IMR-90 (cell line): ENCODE measurements around the gene PTPN3. TPM values are rescaled to one million over a fixed set of nuclear protein-coding genes. Genes with fewer than 3 reads are reported as not detected.

Experiments used
- ATAC-seq: fragments of 200-7000 bp; cut with Tn5 transposase; 2 replicates; pipeline ENCODE4 v1.9.1; 2020; ENCODE audit warnings: low read depth, mild to moderate bottlenecking, moderate library complexity
- BruUV-seq: library from RNA; stranded (reverse); fragments of 400-500 nt; replicated peaks from 2 replicates; lab custom pipeline; 2021; lab: Mats Ljungman, UMichigan
- CTCF ChIA-PET: fragments of 300-600 bp; formaldehyde crosslinking; extraction: SDS; loops from one replicate; lab custom pipeline; 2021; ENCODE audit warnings: antibody characterized with exemption; lab: Yijun Ruan, JAX
- POLR2A ChIA-PET: fragments of 300-600 bp; sonication (Branson Sonifier 250); formaldehyde crosslinking; loops from one replicate; lab custom pipeline; 2022; ENCODE audit warnings: antibody characterized with exemption; ENCODE audit not compliant: unreplicated experiment; lab: Charles Lee
- DNase-seq: peaks from one replicate; pipeline ENCODE4 v3.0.0; 2013
- H2AFZ ChIP-seq: replicated peaks from 2 replicates; pipeline ENCODE3; 2013; ENCODE audit warnings: low read length, mild to moderate bottlenecking; ENCODE audit not compliant: poor library complexity
- H2AK5ac ChIP-seq: 2 replicates; pipeline ENCODE4 v1.6.1; 2013; ENCODE audit warnings: low read depth, low read length, inconsistent platforms
- H2AK9ac ChIP-seq: replicated peaks from 2 replicates; pipeline ENCODE3; 2013; ENCODE audit warnings: mild to moderate bottlenecking, low read depth, low read length, moderate library complexity; ENCODE audit not compliant: poor library complexity
- H2BK120ac ChIP-seq: 2 replicates; pipeline ENCODE4 v1.6.1; 2013; ENCODE audit warnings: low read depth, low read length, inconsistent platforms
- H2BK15ac ChIP-seq: 3 replicates; pipeline ENCODE4 v1.6.1; 2013; ENCODE audit warnings: low read depth, low read length, inconsistent platforms
- H2BK20ac ChIP-seq: 2 replicates; pipeline ENCODE4 v1.6.1; 2013; ENCODE audit warnings: low read depth, mild to moderate bottlenecking, inconsistent platforms, low read length, moderate library complexity
- H2BK5ac ChIP-seq: 2 replicates; pipeline ENCODE4 v1.6.1; 2013; ENCODE audit warnings: mild to moderate bottlenecking, low read depth, low read length, inconsistent platforms; ENCODE audit not compliant: poor library complexity, severe bottlenecking
- H3K14ac ChIP-seq: replicated peaks from 2 replicates; pipeline ENCODE4 v1.6.1; 2013; ENCODE audit warnings: low read depth, low read length, inconsistent platforms
- H3K18ac ChIP-seq: 2 replicates; pipeline ENCODE4 v1.6.1; 2013; ENCODE audit warnings: low read depth, low read length, control low read depth
- H3K23ac ChIP-seq: 2 replicates; pipeline ENCODE4 v1.6.1; 2013; ENCODE audit warnings: low read depth, low read length, inconsistent platforms
- H3K27ac ChIP-seq: 2 replicates; pipeline ENCODE4 v1.5.1; 2013; ENCODE audit warnings: mild to moderate bottlenecking, control low read depth, low read length; ENCODE audit not compliant: insufficient read depth
- H3K27me3 ChIP-seq: 2 replicates; pipeline ENCODE4 v1.6.1; 2013; ENCODE audit warnings: low read length; ENCODE audit not compliant: control insufficient read depth, insufficient read depth
- H3K36me3 ChIP-seq: 2 replicates; pipeline ENCODE4 v1.6.1; 2013; ENCODE audit warnings: low read length, mixed read lengths; ENCODE audit not compliant: control insufficient read depth, insufficient read depth
- H3K4ac ChIP-seq: 2 replicates; pipeline ENCODE4 v1.6.1; 2013; ENCODE audit warnings: low read depth, low read length, inconsistent platforms
- H3K4me1 ChIP-seq: 2 replicates; pipeline ENCODE4 v1.6.1; 2013; ENCODE audit warnings: low read length, mixed read lengths; ENCODE audit not compliant: control insufficient read depth, insufficient read depth
- H3K4me2 ChIP-seq: 2 replicates; pipeline ENCODE4 v1.6.1; 2013; ENCODE audit warnings: low read depth, mild to moderate bottlenecking, control low read depth, low read length, moderate library complexity
- H3K4me3 ChIP-seq: 2 replicates; pipeline ENCODE4 v1.5.1; 2013; ENCODE audit warnings: low read depth, mild to moderate bottlenecking, control low read depth, low read length, moderate library complexity; ENCODE audit not compliant: insufficient read depth
- H3K56ac ChIP-seq: 2 replicates; pipeline ENCODE4 v1.6.1; 2013; ENCODE audit warnings: low read length, inconsistent platforms; ENCODE audit not compliant: insufficient read depth; ENCODE audit errors: extremely low read depth
- H3K79me1 ChIP-seq, 2 experiments: 2 replicates each; pipeline ENCODE4 v1.6.1; 2013; ENCODE audit warnings: low read length in 2 of 2, inconsistent platforms in 1 of 2, low read depth in 1 of 2
- H3K9ac ChIP-seq: 2 replicates; pipeline ENCODE4 v1.6.1; 2013; ENCODE audit warnings: low read depth, low read length, control low read depth
- H3K9me1 ChIP-seq: 2 replicates; pipeline ENCODE4 v1.6.1; 2013; ENCODE audit warnings: low read length, inconsistent platforms; ENCODE audit not compliant: insufficient read depth
- H3K9me3 ChIP-seq: 2 replicates; pipeline ENCODE4 v1.6.1; 2013; ENCODE audit warnings: low read length; ENCODE audit not compliant: control insufficient read depth, insufficient read depth
- H4K20me1 ChIP-seq: 2 replicates; pipeline ENCODE4 v1.6.1; 2013; ENCODE audit warnings: low read length, inconsistent platforms; ENCODE audit not compliant: insufficient read depth
- H4K5ac ChIP-seq: 2 replicates; pipeline ENCODE4 v1.6.1; 2013; ENCODE audit warnings: mild to moderate bottlenecking, low read depth, low read length, control low read depth
- H4K8ac ChIP-seq, 2 experiments: 2 replicates each; pipeline ENCODE4 v1.6.1; 2013; ENCODE audit warnings: low read depth in 2 of 2, low read length in 2 of 2, control low read depth in 1 of 2, inconsistent platforms in 1 of 2
- H4K91ac ChIP-seq: 2 replicates; pipeline ENCODE4 v1.6.1; 2013; ENCODE audit warnings: low read depth, low read length, inconsistent platforms; ENCODE audit not compliant: insufficient read depth
- BHLHE40 ChIP-seq: fragments of 150-350 bp; IDR thresholded peaks from 2 replicates; pipeline ENCODE4 v1.6.1; 2016; ENCODE audit warnings: mild to moderate bottlenecking, low read depth, low read length
- CEBPB ChIP-seq: IDR thresholded peaks from 2 replicates; pipeline ENCODE4 v1.6.1; 2012; ENCODE audit warnings: low read depth, low read length, improper control_type of control experiment
- CHD1 ChIP-seq: IDR thresholded peaks from 2 replicates; pipeline ENCODE4 v1.6.1; 2012; ENCODE audit warnings: low read depth, low read length, improper control_type of control experiment
- CTCF ChIP-seq: conservative IDR thresholded peaks from 2 replicates; pipeline ENCODE4 v1.5.1; 2012; ENCODE audit warnings: mild to moderate bottlenecking, low read depth, low read length, improper control_type of control experiment
- FOS ChIP-seq: fragments of 150-350 bp; IDR thresholded peaks from 2 replicates; pipeline ENCODE4 v1.6.1; 2016; ENCODE audit warnings: low read depth, low read length
- MAFK ChIP-seq: IDR thresholded peaks from 2 replicates; pipeline ENCODE4 v1.6.1; 2012; ENCODE audit warnings: low read depth, low read length, improper control_type of control experiment
- MAZ ChIP-seq: IDR thresholded peaks from 2 replicates; pipeline ENCODE4 v1.6.1; 2012; ENCODE audit warnings: low read depth, mild to moderate bottlenecking, low read length, improper control_type of control experiment, moderate library complexity, borderline replicate concordance
- MXI1 ChIP-seq: IDR thresholded peaks from 2 replicates; pipeline ENCODE4 v1.6.1; 2012; ENCODE audit warnings: low read depth, mild to moderate bottlenecking, low read length, moderate library complexity, borderline replicate concordance
- NFE2L2 ChIP-seq: fragments of 150-350 bp; IDR thresholded peaks from 2 replicates; pipeline ENCODE4 v1.6.1; 2016; ENCODE audit warnings: low read depth, mild to moderate bottlenecking, low read length
- POLR2A ChIP-seq: IDR thresholded peaks from 2 replicates; pipeline ENCODE4 v1.6.1; 2012; ENCODE audit warnings: mild to moderate bottlenecking, low read depth, low read length
- RAD21 ChIP-seq: IDR thresholded peaks from 2 replicates; pipeline ENCODE4 v1.6.1; 2012; ENCODE audit warnings: low read length, improper control_type of control experiment
- RCOR1 ChIP-seq: IDR thresholded peaks from 2 replicates; pipeline ENCODE4 v1.6.1; 2012; ENCODE audit warnings: mild to moderate bottlenecking, low read length, improper control_type of control experiment; ENCODE audit not compliant: insufficient replicate concordance
- RFX5 ChIP-seq: IDR thresholded peaks from 2 replicates; pipeline ENCODE4 v1.8.0; 2012; ENCODE audit warnings: low read depth, mild to moderate bottlenecking, low read length, moderate library complexity
- SMC3 ChIP-seq: fragments of 150-350 bp; IDR thresholded peaks from 2 replicates; pipeline ENCODE4 v1.6.1; 2016; ENCODE audit warnings: low read depth, mild to moderate bottlenecking, antibody characterized with exemption, low read length, moderate library complexity
- USF2 ChIP-seq: fragments of 150-350 bp; IDR thresholded peaks from 2 replicates; pipeline ENCODE4 v1.6.1; 2017; ENCODE audit warnings: mild to moderate bottlenecking, antibody characterized with exemption, low read length, low read depth
- WGBS, 2 experiments: methylation state at CpG; one replicate each; pipeline versions ENCODE4 v1.1.5 to v1.1.7; 2013; ENCODE audit warnings: missing lambda C conversion rate in 2 of 2; ENCODE audit not compliant: insufficient read length in 1 of 2; ENCODE audit errors: extremely low coverage in 2 of 2; 5-methylcytosine and 5-hydroxymethylcytosine counted together
- dilution Hi-C: fragments of 300-500 bp; cut with HindIII; formaldehyde crosslinking; loops from one replicate; pipeline ENCODE4 v1.14.3; 2018; ENCODE audit warnings: low sequenced_read_pairs; ENCODE audit not compliant: unreplicated experiment
- in situ Hi-C: fragments of 300-500 bp; cut with MboI; formaldehyde crosslinking; loops from 3 replicates; pipeline ENCODE4 v1.14.3; 2019; ENCODE audit warnings: low sequenced_read_pairs, inconsistent platforms, mixed read lengths
- intact Hi-C: fragments of 100-400 bp; cut with micrococcal nuclease; formaldehyde crosslinking; loops from 2 replicates; pipeline ENCODE4 v1.10.0; 2022
- polyA plus RNA-seq, 3 experiments: library from polyadenylated mRNA; depleted of rRNA; stranded (reverse); fragments of >200 nt; gene quantifications; 2 replicates each; pipeline ENCODE4 v1.2.3, GENCODE V29; 2012; ENCODE audit warnings: low replicate concordance in 1 of 3
- total RNA-seq: library from RNA; depleted of rRNA; stranded (reverse); fragments of >200 nt; gene quantifications from 2 replicates; pipeline ENCODE4 v1.2.3, GENCODE V29; 2012
- TF ChIP-seq, protein P1 (sequence below): fragments of 150-350 bp; IDR thresholded peaks from 2 replicates; pipeline ENCODE4 v1.6.1; 2016; ENCODE audit warnings: low read depth, mild to moderate bottlenecking, low read length, moderate library complexity, borderline replicate concordance

Gene PTPN3
- total and polyA plus RNA-seq, 2 of the 4 experiments (the other 2 are of a cell fraction): 0.72 to 0.89 TPM

DNA sequence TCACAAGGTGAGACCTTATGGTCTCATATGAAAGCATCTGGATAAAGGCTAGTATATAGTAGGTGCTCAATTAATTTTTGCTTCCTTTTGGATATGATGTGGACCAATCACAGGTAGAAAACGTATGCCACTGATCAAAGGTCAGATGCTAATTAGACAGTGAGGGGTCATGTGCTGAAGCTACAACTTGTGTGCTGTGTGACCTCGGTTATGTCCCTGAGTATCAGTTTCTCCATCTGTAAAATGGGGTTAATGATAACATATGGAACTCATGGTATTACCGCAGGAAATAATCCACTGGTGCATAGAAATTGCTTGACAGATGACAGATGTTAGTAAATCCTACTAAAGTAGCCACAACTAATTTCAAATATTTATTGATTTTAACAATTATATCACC lies 62.0 kb downstream of the PTPN3 start:
- H4K5ac ChIP-seq: no peak overlapping the region
- ATAC-seq (no peak), DNase-seq (no peak)
- H3K14ac ChIP-seq: no peak overlapping the region
- BruUV-seq: no TSS peak
- H2BK120ac ChIP-seq: no peak overlapping the region
- H2AK9ac ChIP-seq: no peak overlapping the region
- no peaks in the 10 kb centered on the region for H3K36me3 ChIP-seq
- dilution Hi-C loops: no loop called here
- no peak overlapping the region for H2AFZ ChIP-seq
- no peaks in the 10 kb centered on the region for H4K20me1 ChIP-seq
- no peak overlapping the region for H2BK15ac ChIP-seq
- no peak overlapping the region for H2AK5ac ChIP-seq
- H3K9me3 ChIP-seq: no peaks in the 10 kb centered on the region
- H4K91ac ChIP-seq: no peak overlapping the region
- no peaks in the 10 kb centered on the region for H3K4me1 ChIP-seq
- H3K56ac ChIP-seq: no peak overlapping the region
- ChIA-PET CTCF (no interaction called here), POLR2A (no interaction called here)
- no peaks in the 10 kb centered on the region for H3K79me1 ChIP-seq
- H2BK20ac ChIP-seq: no peak overlapping the region
- H3K23ac ChIP-seq: no peak overlapping the region
- H3K27me3 ChIP-seq: peaks cover 7% of the 10 kb centered on the region; the same call in 1 of the 2 replicates
- TF ChIP-seq RFX5: no peak
- no peak for TF ChIP-seq RAD21
- TF ChIP-seq, protein P1, sequence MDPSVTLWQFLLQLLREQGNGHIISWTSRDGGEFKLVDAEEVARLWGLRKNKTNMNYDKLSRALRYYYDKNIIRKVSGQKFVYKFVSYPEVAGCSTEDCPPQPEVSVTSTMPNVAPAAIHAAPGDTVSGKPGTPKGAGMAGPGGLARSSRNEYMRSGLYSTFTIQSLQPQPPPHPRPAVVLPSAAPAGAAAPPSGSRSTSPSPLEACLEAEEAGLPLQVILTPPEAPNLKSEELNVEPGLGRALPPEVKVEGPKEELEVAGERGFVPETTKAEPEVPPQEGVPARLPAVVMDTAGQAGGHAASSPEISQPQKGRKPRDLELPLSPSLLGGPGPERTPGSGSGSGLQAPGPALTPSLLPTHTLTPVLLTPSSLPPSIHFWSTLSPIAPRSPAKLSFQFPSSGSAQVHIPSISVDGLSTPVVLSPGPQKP: no peak
- TF ChIP-seq FOS: no peak
- TF ChIP-seq CTCF: no peak
- TF ChIP-seq NFE2L2: no peak
- TF ChIP-seq CEBPB: no peak
- no peak for TF ChIP-seq CHD1
- no peak for TF ChIP-seq RCOR1
- TF ChIP-seq MXI1: no peak
- no peak for TF ChIP-seq USF2
- no peak for TF ChIP-seq MAFK
- TF ChIP-seq POLR2A: no peak
- TF ChIP-seq MAZ: no peak
- TF ChIP-seq SMC3: no peak
- no peak for TF ChIP-seq BHLHE40
- 89% methylated on average over 1 of the region's 3 CpGs; no CpG with 5 or more reads in 1 of the 2 experiments for WGBS, 2 experiments
- H4K8ac ChIP-seq: no peak overlapping the region
- no peak overlapping the region for H3K27ac ChIP-seq
- H3K4me2 ChIP-seq: no peak overlapping the region
- H3K18ac ChIP-seq: no peak overlapping the region
- no peak overlapping the region for H2BK5ac ChIP-seq
- in situ Hi-C loops: no loop called here
- H3K4me3 ChIP-seq: no peak overlapping the region
- no peak overlapping the region for H3K4ac ChIP-seq
- no peak overlapping the region for H3K9ac ChIP-seq
- H3K9me1 ChIP-seq: peaks cover 2% of the 10 kb centered on the region; the same call in 1 of the 2 replicates
- intact Hi-C loops: no loop called here
